Left renal pelvis (tissue), 4 donors: Measurements from ENCODE around the gene PREX1. TPM values are rescaled to one million over a fixed set of nuclear protein-coding genes. Genes with fewer than 3 reads are reported as not detected.
"Not testable (repeated sequence)": the region's sequence is repeated elsewhere in the genome, so short reads cannot be mapped to it uniquely, and the experiment has no call there.

Experiments used
- DNase-seq, 4 donors: peaks; one replicate each; pipeline ENCODE4 v3.0.0-alpha.2; 2013; ENCODE audit warnings: low read depth in 4 of 4, low spot score in 3 of 4
- polyA plus RNA-seq, 4 donors: library from polyadenylated mRNA; unstranded; fragments of 120-200 nt; gene quantifications; one replicate each; pipeline ENCODE4 v1.2.1, GENCODE V29; 2013; ENCODE audit not compliant: insufficient read length in 4 of 4

PREX1 gene
- polyA plus RNA-seq, 4 donors, result 11.2 to 14.5 (median 14.3) TPM

DNA sequence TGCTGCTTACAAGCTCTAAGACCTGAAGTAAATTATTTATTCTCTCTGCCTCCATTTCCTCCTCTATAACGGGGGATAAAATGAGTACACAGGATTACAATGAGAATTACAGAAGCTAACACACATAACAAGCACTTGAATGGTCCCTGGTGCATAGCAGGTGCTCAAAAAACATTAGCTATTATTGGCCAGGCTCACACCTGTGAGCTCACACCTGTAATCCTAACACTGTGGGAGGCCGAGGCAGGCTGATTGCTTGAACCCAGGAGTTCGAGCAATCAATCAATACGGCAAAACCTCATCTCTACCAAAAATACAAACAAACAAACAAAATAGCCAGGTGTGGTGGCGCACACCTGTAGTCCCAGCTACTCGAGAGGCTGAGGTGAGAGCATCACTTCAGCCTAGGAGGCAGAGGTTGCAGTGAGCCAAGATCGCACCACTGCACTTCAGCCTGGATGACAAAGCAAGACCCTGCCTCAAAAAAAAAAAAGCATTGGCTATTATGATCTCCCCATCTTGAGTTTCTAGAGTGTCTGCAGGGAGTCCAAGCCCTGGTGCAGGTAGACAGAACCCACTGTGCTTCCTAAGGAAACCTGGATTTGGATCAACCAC, 68.1 kb downstream of the PREX1 start:
- DNase-seq, result no peak

- DNase-seq, result no peak
Observed at GRCh38 chr20:48758206-48758820, 69.5 kb downstream of the PREX1 start.

DNA sequence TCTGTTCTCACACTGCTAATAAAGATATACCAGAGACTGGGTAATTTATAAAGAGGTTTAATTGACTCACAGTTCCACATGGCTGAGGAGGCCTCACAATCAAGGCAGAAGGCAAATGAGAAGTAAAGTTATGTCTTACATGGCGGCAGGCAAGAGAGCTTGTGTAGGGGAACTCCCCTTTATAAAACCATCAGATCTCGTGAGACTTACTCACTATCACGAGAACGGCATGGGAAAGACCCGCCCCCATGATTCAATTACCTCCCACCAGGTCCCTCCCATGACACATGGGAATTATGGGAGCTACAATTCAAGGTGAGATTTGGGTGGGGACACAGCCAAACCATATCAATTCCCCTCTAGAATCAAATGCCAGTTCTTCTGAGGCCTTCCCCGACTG, 71.0 kb downstream of the PREX1 start:
- DNase-seq, result not testable (repeated sequence)

GRCh38 chr20:48754292-48754691, 73.5 kb downstream of the PREX1 start:
- no peak for DNase-seq

- no peak for DNase-seq
Observed at GRCh38 chr20:48752963-48753362, 74.8 kb downstream of the PREX1 start.

DNA sequence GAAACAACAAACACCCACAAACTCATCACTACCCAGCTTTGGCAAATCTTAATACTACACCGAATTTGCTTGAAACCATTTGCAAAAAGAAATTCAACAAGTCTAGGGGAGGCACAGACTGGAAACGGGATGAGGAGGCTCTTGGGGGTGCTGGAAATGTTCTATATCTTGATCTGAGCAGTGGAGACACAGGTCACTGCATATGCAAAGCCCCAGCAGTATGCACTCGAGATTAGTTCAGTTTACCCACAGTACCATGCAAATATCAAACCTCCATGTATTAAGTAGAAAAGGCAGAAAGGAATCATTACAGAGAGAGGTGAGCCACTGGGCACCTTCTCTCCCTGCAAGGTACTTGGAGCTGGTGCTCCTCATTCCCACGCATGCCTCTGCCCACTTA, 75.9 kb downstream of the PREX1 start:
- no peak for DNase-seq

GRCh38 chr20:48750941-48751635, 76.7 kb downstream of the PREX1 start:
- no peak for DNase-seq

DNA sequence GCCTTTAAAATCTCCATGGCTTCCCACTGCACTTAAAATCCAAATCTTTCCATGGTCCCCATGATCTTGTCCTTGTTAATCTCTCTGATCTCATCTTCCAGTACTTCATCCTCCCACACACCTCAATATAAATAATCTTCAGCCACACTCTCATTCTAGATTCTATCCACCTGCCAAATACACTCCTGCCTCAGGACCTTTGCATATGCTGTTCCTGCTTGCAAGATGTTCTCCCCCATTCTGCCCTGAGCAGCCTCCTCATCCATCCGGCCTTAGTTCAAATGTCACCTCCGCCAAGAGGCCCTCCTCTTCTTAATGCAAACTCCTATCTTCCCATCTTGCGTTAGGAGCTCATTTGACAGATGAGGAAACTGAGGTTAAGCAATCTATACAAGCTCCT, 77.4 kb downstream of the PREX1 start:
- DNase-seq, result no peak

DNA sequence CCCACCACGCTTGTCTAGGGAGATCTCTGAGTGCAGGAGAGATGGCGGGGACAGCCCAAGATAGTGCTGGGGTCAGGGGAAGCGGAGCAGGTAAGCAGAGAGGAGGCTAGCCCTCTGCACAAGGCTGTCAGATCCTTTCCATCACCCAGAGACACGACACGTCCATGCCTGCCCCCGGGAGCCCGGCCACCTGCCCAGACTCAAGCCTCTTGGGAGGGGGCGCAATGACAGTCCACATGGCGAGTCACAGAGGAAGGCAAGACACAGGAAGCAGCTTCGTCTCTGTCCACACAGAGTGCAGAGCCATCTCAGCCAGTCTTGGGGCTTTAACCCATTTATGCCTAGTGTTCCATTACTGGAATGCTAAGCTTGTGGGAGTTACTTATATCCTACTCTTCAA, 78.4 kb downstream of the PREX1 start:
- DNase-seq, result no peak

- DNase-seq, result no peak
Observed at GRCh38 chr20:48748556-48748955, 79.2 kb downstream of the PREX1 start.

GRCh38 chr20:48747840-48748414, 79.9 kb downstream of the PREX1 start:
- no peak for DNase-seq

- no peak for DNase-seq
Observed at GRCh38 chr20:48745330-48745729, 82.5 kb downstream of the PREX1 start.

GRCh38 chr20:48744515-48744914, 83.3 kb downstream of the PREX1 start:
- DNase-seq, result no peak

GRCh38 chr20:48743807-48744206, 84.0 kb downstream of the PREX1 start:
- DNase-seq, result no peak

GRCh38 chr20:48742912-48743680, 84.7 kb downstream of the PREX1 start:
- DNase-seq, result no peak

- no peak for DNase-seq
Observed at GRCh38 chr20:48742233-48742632, 85.6 kb downstream of the PREX1 start.

GRCh38 chr20:48741669-48742068, 86.1 kb downstream of the PREX1 start:
- DNase-seq, result no peak

GRCh38 chr20:48740712-48741111, 87.1 kb downstream of the PREX1 start:
- DNase-seq, result no peak

GRCh38 chr20:48740292-48740649, 87.5 kb downstream of the PREX1 start:
- no peak for DNase-seq

GRCh38 chr20:48739395-48740291, 88.2 kb downstream of the PREX1 start:
- DNase-seq, result no peak
